ENCODE measurements around the gene ARHGEF1.

DNA sequence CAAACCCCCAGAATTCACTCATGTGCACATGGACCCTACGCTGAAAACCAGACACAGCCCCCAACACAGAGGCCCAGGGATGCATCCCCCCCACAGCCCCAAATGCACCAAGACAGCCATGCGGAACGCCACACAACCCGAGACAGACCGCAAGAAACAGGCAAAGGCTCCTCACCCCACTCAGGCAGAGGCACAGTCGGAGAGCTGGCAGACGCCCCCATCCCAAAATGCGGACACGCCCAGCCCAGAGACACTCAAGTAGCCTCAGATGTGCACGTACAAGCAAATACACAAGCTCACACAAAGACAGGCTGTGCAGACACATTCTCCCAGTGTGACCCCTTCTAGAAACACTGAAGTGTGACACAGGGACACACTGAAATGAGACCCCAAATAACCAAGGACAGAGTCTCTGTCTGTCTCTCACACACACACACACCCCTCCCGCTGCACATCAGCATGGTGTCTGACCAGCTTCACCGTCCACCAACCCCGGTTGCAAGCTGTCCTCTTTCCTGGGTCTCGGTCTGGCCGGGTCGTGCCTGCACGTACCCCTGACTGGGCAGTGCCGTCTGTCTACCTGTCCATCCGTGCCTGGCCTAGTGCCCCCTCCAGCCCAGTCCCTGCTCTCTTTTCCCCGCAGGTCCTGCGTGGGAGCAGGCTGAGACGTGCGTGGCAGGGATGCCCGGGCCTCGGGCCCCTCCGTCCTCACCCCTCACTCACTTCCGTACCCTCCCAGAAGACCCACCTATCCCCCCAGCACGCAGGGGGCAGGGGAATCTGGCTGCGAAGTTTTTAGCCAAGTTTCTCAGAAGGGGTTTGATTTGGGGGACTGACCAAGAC lies 29.1 kb downstream of the ARHGEF1 start:
- TF ChIP-seq, protein P1, sequence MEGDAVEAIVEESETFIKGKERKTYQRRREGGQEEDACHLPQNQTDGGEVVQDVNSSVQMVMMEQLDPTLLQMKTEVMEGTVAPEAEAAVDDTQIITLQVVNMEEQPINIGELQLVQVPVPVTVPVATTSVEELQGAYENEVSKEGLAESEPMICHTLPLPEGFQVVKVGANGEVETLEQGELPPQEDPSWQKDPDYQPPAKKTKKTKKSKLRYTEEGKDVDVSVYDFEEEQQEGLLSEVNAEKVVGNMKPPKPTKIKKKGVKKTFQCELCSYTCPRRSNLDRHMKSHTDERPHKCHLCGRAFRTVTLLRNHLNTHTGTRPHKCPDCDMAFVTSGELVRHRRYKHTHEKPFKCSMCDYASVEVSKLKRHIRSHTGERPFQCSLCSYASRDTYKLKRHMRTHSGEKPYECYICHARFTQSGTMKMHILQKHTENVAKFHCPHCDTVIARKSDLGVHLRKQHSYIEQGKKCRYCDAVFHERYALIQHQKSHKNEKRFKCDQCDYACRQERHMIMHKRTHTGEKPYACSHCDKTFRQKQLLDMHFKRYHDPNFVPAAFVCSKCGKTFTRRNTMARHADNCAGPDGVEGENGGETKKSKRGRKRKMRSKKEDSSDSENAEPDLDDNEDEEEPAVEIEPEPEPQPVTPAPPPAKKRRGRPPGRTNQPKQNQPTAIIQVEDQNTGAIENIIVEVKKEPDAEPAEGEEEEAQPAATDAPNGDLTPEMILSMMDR (IDR thresholded peaks at IDR 0.05; ENCODE audit: insufficient read depth, low read depth, low read length), result no peak
- TF ChIP-seq EZH2 (IDR thresholded peaks at IDR 0.05; ENCODE audit: insufficient read depth, low read length), result peak; percentile 99

Data from astrocyte (in vitro differentiated cells and primary cell).